HG03095 (cell line): ENCODE measurements around the gene RPL22.

Source experiments
- ATAC-seq: cut with Tn5 transposase; IDR thresholded peaks from one replicate; pipeline ENCODE4 v1.9.1; 2021; ENCODE audit warnings: moderate library complexity; ENCODE audit not compliant: unreplicated experiment

The RPL22 gene

DNA sequence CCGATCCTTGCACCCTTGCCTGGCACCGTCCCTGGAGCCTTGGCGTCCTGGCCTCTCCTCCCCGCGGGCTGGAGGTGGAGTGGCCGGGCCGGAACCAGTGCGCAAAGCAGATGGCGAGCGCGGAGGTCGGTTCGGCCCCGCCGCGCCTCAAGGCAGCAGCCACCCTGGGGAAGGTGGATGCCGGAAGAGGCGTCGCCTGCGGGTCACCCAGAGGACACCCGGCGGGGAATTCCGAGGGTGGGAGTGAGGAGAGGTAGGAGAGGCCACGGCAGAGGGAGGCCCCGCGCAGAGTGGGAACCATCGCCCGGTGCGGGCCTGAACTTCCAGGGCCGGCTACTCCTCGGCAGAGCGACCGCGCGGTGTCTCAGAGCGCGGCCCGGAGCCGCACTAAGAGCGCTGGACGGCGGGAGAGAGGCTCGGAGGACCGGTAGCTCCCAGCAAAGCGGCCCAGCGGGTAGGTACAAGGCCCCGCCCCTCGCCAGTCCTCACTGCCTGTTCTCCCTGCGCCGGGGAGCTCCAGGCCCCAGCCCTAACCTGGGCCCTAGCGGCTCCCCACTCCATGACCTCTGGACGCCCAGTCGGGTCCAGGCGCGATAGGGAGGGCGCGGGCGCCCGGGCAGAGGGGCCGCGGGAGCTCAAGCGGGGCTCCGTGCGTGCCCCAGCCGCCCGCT is 6.6 kb upstream of the RPL22 start, which contains the start of gene RNF207:
RNF207 (plus strand) TSS at position 271 of the 671 bp plus-strand sequence. CDS start 417 bp downstream, outside the sequence.
- peak; percentile 44 for ATAC-seq

DNA sequence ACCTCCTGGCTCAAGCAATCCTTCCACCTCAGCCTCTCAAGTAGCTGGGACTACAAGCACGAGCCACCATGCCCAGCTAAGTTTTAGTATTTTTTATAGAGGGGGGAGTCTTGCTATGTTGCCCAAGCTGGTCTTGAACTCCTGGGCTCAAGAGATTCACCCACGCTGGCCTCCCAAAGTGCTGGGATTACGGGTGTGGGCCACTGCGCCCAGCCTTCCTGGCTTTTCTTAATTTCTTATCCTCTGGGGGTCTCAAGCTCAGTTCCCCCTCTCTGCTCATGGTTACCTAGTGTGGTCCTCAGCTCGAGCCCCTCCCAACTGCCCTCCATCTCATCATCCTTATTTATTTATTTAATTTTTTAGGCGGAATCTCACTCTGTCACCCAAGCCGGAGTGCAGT is 2.9 kb upstream of the RPL22 start:
- no peak for ATAC-seq

DNA sequence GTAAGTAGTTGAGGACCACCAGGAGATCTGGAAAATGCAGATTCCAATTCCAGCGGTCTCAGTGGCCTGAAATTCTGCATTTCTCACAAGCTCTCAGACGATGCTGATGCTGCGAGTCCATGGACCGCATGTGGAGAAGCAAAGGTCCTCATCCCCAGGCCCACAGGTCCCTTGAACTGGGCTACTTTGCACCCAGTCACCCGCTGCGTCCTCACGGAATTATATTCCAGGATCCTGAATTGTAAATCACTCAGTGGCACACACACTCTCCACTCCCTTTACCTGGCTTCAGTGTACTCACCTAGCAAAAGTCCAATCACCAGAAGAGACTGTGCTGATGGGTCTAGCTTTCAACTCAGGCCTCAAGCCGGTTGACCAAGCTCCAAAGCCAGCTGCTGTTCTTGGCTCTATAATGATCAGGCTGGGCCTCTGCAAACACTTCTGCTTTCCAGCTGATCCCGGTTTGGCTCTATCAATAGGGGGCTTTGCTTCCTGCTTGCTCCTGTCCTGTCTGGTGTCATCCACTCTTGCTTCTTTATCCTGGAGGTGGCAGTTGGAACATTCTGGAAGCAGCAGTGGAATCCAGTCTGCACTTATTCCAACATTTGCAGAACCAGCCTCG is 904 bp upstream of the RPL22 start:
- ATAC-seq: no peak

DNA sequence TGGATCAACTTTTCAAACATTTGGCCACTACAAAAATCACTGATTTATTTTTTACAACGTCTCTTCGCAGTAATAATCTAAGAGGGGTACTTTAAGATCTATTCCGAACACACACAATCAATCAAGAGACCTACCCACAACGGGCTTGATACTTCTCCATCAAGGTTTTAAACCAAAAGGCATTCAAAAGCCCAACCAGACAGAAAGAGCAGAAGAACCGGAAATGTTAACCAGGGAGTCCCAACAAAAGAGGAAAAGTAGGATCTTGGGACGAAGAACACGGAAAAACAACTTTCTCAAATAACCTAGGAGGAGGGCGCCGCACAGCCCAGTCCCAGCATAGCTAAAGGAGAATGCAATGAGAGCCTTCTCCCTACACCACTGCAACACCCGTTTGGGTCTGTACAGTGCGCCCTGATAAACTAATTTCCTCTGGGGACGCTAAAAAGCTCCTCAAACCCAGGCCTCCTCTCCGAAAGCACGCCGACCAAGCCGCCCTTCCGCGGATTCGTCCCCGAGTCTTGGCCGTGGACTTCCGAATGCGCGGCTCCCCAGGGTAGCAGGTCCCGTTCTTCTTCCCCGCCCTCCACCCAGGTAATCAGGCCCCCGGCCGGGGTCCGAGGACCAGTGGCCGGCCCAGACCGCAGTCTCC is 623 bp downstream of the RPL22 start:
- ATAC-seq: peak; percentile 5

DNA sequence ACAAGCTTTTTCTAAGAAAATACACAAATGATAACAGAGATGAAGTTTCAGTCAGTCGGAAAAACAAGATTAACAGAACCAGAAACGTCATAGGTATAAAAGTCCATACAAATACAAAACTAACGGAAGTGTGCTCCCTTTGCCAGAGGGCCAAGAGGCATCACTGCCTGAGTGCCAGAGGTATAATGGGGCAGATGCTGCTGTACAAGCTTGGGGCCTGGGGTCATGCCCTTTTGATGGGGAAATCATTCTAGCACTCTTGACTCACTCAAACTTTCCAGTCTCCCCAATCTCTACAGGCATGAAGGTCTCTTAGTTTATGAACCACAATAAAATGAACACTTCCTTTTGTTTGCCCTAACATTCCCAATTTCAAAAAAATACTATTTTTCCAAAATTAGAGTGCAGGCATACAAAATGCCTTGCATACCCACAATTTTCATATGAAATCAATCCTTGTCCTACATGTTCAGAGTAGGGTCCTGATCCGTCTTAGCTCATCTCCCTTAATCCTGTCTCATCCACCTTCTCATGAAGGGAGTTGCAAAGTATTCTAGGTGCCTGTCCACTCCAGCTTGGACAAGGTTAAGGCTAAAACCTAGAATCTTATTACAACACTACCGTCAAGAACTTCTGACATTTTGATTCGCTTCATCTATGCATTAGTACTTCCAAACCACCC is 1.5 kb downstream of the RPL22 start:
- ATAC-seq: no peak

DNA sequence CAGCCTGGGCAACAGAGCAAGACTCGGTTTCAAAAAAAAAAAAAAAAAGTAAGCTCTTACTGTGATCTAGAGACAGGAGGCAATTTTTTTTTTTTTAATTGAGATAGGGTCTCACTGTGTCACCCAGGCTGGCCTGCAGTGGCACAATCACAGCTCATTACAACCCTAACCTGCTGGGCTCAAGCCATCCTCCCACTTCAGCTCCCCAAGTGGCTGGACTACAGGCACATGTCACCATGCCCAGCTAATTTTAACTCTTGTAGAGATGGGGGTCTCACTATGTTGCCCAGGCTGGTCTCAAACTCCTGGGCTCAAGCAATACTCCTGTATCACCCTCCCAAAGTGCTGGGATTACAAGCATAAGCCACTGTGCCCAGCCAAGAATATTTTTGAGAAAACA is 7.4 kb downstream of the RPL22 start:
- ATAC-seq: no peak

DNA sequence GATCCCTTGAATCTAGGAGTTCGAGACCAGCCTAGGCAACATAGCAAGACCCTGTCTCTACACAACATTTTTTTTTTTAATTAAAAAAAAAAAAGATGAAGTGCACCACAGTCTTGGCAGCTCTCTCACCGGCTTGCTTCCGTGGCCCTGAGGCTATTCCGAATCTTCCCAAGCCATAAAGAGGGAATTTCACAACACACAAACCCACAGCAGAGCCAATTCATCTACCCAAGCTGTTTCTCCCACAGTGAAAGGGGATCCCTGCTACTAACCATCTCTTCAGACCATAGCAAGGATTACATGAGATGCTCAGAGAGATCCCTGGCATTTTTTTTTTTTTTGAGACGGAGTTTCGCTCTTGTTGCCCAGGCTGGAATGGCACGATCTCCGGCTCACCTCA is 10.9 kb downstream of the RPL22 start:
- ATAC-seq: no peak

DNA sequence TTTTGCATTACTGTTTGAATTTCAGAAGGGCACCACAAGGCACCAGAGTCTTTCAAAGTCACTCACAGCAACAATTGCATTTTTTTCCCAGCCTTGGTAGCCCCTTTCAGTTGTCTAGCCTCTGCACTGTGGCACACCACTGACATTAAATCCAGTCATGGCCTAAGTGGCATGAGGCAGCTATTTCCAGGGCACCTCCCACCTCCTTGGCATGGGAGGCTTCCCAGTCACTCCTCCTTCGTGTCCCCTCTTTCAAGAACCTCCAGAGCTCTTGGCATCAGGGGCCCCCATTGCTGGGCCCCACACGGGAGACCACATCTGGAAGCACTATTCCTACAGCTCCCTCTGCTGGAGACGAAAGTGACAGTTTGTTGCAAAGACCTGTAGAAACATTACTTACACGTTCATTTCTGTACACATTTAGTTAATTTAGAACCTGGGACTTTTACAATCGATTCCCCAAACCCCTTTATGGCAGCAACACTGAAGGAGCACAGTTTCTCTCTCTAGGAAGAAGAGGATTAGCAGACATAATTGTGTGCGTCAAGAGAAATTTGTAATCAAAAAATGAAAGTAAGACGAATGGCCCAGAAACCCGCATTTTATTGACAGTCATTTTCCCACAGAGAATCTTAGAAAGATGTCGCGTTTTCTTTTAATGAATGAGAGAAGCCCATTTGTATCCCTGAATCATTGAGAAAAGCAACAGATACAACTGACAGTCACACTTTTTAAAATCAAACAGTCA is 13.6 kb downstream of the RPL22 start:
- ATAC-seq: no peak

DNA sequence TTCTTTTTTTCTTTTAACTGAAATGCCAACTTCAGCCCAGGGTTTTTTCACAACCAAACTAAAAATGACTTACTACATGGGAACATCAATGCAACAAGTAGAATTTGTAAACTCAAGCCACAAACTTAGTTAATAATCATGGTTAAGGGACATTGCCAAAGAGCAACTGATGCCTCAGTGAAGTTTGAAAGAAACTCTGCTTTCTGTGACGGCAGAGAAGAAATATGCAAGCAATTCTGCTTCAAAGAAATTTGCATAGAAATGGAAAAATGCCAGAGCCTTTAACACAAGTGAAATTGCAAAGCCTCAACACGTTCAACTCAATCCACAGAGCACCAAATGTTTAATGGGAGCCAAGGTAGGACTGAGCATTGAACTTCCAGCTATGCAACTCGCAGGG is 14.2 kb downstream of the RPL22 start:
- no peak for ATAC-seq

DNA sequence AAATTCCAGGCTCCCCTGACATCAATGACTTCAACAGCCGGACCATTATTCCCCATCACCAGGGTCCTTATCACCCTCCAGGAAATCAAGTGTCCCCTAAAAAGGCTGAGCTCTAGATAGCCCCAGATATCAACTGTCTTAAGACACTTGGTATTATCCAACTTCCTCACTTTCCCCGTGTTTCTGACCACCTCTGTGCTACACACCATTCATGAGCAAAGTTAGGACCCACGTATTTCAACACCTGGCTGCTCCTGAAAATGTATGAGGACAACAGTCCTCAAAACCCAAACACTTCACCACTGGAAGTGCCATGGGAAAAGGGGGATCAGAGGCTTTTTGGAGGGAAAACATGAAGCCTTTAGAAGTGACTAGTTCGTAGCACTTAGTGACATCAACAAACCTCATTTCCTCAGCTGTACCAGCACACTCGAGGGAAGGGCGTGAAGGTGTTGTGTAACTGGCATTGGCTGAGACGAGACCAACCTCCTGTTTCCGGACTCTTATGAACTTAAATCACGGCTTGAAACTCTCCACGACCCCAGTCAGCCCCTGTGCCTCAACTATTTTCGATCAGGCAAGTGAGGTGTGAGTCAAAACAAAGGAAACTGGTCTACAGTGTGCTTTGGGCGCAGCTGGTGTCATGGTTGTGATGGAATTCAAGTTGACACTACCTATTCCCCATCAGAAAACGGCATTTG is 15.2 kb downstream of the RPL22 start:
- ATAC-seq: no peak

DNA sequence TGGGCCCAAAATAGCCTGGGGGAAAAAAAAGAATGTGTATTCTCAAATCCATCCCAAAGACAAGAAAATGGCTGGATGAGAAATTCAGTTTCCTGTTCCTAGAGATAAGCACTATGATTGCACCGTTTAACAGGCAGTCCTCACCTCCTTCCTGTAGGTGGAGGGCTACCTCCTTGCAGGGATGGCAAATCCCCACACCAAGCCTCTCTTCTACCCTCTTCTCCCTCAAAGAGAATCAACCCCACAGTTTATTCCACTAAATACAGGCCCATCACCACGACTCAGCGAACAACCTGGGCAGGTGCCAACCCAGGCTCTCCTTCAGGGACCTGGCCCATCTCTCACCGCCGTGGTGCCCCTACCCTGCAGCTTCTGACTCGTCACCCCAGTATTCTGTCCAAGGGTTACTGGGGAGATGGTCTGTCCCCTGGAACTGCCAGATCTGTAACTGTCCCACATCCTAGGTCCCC is 15.8 kb downstream of the RPL22 start:
- no peak for ATAC-seq

DNA sequence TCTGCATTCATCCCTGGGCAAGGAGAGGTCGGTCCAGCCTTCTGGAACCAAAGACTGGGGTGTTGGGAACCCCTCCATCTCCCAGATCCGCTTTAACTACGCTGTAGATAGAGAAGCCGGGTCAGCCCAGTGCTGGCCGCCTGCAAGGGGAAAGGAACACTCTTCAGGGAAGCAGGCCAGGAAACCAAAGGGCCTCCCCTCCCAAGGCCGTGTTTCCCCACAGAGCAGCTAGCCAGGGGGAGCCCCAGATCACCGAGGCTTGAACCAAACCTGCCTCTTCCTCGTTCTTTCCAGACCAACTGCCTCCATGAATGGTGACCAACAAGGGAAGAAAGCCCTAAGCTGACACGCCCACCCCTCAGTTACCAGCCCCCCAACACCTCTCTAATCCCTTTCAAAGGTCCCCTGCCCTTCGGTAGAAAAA is 18.0 kb downstream of the RPL22 start:
- no peak for ATAC-seq

DNA sequence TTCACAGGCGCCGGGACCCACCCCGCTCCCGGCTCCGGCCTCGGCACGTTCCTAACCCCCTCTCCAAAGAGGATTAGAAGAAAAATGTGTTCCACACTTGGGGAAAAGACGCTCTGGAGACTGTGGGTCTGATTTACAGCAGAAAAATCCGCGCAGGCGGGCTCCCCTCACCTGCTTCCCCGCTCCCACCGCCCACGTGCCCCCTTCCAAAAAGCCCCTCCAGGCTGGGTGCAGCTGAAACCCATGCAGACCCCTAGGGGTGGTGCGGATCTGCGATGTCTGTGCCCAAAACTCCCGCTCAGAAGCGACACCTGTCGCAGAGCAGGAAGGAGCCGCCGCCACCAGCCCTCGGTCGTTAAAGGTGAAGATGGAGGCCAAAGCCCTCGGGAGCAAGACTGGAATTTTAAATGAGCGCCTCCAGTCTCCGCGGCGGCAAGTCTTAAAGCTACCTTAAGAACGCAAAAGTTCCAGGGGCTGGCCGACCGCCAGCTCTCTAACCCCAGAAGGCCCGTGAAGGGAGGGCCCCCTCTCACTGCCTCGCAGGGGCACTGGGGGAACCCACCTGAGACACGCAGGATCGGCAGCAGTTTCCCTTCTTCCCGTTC is 18.6 kb downstream of the RPL22 start:
- ATAC-seq: no peak

DNA sequence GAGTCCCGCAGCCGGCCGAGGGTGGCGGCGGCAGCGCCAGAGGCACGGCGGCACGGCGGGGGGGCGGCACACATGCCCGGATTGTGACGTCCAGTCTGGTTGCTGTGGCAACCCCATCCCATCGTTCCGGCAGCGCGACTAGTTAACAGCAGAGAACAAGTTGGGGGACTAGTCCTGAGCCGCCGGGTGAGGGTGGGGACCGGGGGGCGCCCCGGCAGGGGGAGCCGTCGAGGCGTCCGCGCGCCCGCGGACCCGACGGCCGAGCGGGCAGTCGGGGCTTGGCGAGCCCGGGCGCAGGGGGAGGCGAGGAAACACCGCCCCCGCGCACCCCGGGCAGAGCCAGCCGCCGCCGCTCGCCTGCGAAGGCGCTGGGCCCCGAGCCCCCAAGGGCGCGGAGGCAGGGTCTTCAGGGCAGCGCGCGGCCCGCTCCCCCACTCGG is 19.1 kb downstream of the RPL22 start, which contains the start of gene CHD5:
CHD5 (minus strand) TSS at position 54 of the 439 bp plus-strand sequence. CDS start 298 bp downstream, outside the sequence.
- ATAC-seq: no peak

DNA sequence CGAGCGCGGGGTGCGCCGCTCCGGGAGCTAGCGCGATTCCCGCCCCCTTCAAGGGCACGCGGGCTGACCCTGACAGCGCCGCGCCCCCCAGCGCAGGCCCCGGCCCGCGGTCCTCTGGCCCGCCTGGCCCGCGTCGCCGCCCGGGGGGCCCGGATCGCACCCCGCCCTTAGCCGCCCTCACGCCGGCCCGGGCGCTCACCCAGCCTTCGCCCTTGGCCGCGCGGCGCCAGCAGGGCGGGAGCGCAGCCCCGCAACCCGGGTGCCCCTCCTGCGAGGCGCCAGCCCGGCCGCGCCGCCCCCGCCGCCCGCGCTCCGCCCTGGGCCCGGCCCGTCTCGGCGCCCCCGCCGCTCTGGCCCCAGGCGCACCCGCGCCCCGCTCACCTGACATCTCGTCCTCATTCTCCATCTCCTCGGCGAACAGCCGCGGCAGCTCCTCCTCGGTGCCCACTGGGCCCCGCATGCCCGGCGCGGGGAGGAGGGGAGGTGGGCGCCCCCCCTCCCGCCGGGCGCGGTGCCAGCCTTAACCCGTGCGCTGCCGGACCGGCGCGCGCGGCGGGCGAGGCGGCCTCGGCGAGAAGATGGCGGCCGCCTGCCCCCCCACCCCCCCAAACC is 19.7 kb downstream of the RPL22 start:
- ATAC-seq: no peak

DNA sequence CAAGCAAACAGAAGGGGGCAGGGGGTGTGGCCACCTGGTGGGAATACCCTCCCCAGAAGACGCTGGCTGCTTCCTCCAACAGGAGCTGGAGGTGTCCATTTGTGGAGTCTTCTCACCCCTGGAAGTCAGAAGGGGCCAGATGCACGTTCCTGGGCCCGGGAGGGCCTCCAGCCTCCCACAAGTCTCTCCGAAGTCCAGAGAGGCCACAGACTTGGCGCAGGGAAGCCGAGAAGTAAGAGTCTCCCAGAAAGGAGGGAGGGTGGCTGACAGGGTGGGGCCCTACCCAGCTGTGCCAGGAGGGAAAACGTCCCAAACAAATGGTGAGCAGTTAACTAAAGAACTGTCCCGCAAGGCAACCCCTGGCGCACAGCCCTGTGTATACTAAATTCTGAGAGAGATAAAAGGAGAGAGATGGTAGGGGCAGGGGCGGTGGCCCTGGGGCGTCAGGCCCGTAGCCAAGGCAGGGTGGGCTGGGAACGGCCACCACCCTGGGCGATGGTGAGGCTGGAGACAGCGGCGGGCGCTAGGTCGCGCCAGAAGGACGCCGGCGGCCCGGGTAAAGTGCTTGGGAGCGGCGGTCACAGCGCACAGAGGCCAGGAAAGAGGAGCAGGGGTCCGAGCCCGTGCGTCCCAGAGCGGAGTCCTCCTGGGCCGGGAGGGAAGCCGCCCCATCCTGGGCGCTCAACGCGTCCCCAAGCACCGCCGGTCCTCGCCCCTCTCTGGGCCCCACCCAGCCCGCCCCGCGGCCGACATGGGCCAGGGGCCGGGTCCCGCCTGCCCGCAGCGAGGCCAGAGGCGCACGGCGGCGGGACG is 20.4 kb downstream of the RPL22 start:
- ATAC-seq: no peak

DNA sequence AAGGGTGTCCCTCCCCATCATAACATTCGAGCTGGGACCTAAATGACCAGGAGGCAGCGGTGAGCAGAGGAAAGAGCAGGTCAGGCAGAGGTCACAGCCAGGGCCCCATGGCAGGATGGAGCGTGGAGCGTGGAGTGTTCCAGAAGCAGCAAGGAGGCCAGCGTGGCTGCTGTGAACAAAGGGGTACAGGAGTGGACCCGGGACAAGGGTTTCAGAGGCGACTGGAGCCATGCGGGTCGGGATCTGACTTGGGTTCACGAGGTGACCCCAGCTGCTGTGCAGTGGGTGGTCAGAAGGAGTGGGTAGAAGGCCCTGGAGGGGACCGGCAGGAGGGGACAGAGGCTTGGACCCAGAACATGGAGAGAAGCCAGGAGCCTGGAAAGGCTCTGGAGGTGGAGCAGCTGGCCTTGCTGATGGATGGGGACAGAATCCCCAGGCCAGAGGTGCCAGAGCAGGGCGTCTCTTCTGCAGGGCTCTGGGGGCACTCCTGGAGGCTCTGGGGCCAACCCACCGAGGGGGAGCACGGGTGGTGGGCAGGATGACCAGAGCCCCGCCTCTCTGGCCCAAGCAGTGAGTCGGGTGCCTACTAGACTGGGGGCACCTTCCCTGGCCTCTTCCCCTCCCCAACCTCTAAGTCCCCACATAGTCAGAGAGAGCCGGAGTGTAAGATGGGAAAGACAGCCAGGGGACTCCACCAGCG is 21.6 kb downstream of the RPL22 start:
- no peak for ATAC-seq

DNA sequence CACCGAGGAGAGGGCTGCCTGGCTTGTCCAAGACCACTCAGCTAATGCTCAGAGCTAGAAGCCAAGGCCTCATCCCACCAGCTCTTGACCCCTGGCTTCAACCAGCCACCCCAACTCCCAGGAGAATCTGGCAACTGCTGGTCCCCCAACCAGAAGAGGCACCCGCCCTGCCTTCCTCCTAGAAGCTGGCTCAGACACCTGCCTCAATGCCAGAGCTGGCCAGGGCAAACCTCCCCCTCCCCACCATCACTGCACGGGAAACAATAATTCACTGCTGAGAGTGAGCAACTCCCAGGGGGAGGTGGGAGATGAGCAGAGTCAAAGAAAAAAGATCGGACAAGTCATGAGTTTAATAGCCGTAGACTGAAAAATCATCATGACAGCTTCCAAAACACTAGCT is 22.6 kb downstream of the RPL22 start:
- no peak for ATAC-seq
